Measurements from ENCODE around the gene KRT6B.

Gene KRT6B

DNA sequence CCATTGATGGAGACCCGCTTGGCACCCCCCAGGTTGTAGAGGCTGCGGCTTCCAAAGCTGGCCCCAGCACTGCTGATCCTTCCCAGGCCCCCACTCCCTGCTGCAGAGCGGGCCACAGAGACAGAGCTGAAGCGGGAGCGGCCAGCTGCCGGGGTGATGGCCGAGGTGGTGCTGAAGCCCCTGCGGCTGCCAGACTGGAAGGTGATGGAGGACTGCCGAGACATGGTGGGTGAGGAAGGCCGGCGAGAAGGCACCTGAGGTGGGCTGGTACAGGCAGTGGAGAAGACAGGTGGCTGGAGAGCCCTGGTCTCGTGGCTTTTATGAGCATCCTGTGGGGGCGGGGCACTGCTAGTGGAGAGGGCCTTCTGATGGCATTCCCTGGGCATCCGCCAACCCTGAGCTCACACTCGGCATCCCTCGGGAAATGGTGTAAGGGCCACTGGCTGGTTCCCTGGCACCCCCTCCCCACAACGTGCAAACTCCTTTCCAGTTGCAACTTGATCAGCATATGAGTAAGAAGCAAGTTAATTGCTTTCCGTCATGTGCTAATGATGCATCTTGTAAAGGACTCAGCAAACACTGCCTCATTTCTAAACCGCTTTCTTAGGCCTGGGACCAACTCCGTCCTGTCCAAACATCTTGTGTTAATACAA is 17.7 kb downstream of the KRT6B start, which contains the start of gene KRT75:
KRT75 (minus strand) TSS at position 291 of the 653 bp plus-strand sequence; CDS start at position 224, 67 bp downstream.
- H3K4me2 ChIP-seq = no peak within 1 kb of the TSS
- H4K20me1 ChIP-seq = no peaks in the 10 kb centered on the region
- H3K4me3 ChIP-seq = no peak within 1 kb of the TSS
- 0 out of 20 replicates have a peak, but pooled peaks cover 0 to 4% (median 0%) of the 10 kb centered on the region in 10 experiments for H3K4me1 ChIP-seq
- H3K9ac ChIP-seq = no peak within 1 kb of the TSS
- H3K36me3 ChIP-seq = no peaks in the 10 kb centered on the region
- H3K27ac ChIP-seq = no peak within 1 kb of the TSS
- H3K27me3 ChIP-seq = no peaks in the 10 kb centered on the region
- TF ChIP-seq Cebpa-rat (IDR thresholded peaks at IDR 0.05) = no peak
- no peaks in the 10 kb centered on the region for H3K9me3 ChIP-seq (replicated peaks in 1 of 11)

DNA sequence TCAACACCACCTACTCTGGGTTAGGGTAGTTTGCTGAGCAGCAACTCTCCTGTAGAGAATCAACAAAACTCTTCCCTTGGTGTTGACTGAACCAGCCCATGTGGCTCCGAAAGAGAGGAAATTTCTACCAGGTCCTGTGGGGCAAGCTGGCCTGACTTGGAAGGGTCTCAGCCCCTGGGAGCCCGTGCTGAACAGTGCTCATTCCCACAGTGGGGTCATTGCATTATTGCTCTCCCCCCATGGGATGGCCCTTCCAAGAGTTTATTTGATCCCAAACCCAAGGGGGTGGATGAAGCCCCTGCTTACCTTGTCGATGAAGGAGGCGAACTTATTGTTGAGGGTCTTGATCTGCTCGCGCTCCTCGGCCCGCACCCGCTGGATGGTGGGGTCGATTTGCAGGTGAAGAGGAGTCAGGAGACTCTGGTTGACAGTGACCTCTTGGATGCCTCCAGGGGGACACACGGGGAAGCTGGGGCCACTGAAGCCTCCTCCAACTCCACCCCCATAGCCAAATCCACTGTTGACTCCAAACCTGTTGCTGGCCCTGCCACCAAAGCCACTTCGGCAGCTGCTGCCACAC is 18.4 kb downstream of the KRT6B start:
- H4K20me1 ChIP-seq = no peaks in the 10 kb centered on the region
- H3K4me1 ChIP-seq = 0 out of 20 replicates have a peak, but pooled peaks cover 0 to 4% (median 0%) of the 10 kb centered on the region in 10 experiments
- H3K4me2 ChIP-seq = no peak overlapping the region
- H3K27me3 ChIP-seq = no peaks in the 10 kb centered on the region
- H3K27ac ChIP-seq = no peak overlapping the region
- no peaks in the 10 kb centered on the region for H3K36me3 ChIP-seq
- no peak overlapping the region for H3K9ac ChIP-seq
- no peaks in the 10 kb centered on the region for H3K9me3 ChIP-seq (replicated peaks in 1 of 11)
- no peak for TF ChIP-seq Cebpa-rat (IDR thresholded peaks at IDR 0.05)
- no peak overlapping the region for H3K4me3 ChIP-seq

DNA sequence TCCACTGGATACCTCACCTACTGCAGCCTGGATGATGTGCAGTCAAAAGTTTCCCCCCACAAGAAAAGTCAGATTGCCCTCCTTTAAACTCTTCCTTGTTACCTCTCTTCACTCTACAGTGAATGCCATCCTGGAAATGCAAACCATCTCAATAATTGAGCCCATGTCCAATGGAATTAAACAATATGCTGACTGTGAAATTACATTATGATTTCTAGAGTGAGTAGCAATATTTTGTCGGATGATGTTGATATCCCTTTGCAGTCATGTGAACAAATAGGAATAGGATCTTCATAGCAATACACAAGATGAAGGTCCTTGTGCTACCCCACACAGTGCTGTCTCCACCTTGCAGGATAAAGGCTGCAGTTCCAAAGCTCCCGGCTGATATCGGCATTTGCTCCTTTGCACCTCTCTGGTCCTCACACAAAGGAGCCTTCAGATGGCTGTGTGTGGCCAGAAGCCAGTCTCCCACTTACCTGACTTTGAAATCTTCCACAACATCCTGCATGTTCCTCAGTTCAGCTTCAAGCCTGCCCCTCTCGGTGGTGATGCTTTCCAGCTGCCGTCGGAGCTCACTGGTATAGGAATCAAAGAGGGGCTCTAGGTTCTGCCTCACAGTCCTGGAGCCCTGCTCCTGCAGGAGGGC is 19.3 kb downstream of the KRT6B start:
- H3K4me2 ChIP-seq = no peak overlapping the region
- no peak overlapping the region for H3K4me3 ChIP-seq
- H3K9me3 ChIP-seq (replicated peaks in 1 of 11) = no peaks in the 10 kb centered on the region
- 0 out of 20 replicates have a peak, but pooled peaks cover 0 to 4% (median 0%) of the 10 kb centered on the region in 10 experiments for H3K4me1 ChIP-seq
- H3K27me3 ChIP-seq = no peaks in the 10 kb centered on the region
- H4K20me1 ChIP-seq = no peaks in the 10 kb centered on the region
- no peaks in the 10 kb centered on the region for H3K36me3 ChIP-seq
- no peak for TF ChIP-seq Cebpa-rat (IDR thresholded peaks at IDR 0.05)
- no peak overlapping the region for H3K27ac ChIP-seq
- no peak overlapping the region for H3K9ac ChIP-seq

DNA sequence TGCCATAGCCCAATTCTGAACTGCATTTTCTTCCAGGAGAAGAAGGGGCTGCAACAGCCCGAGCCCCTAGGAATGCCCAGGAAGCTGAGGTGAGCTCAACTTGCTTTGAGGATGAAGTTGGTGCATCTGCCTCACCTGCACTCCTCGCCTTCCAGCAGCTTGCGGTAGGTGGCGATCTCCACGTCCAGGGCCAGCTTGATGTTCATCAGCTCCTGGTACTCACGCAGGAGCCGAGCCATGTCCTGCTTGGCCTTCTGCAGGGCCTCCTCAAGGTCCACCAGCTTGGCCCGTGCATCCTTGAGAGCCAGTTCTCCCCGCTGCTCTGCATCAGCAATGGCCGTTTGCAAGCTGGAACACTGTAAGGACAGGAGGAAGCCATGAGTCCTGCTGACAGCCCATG is 23.8 kb downstream of the KRT6B start:
- no peak overlapping the region for H3K4me2 ChIP-seq
- H3K27ac ChIP-seq = no peak overlapping the region
- no peaks in the 10 kb centered on the region for H3K4me1 ChIP-seq
- H3K4me3 ChIP-seq = no peak overlapping the region
- no peaks in the 10 kb centered on the region for H4K20me1 ChIP-seq
- H3K36me3 ChIP-seq = no peaks in the 10 kb centered on the region
- no peaks in the 10 kb centered on the region for H3K27me3 ChIP-seq
- H3K9ac ChIP-seq = no peak overlapping the region
- TF ChIP-seq Cebpa-rat (IDR thresholded peaks at IDR 0.05) = no peak
- H3K9me3 ChIP-seq (replicated peaks in 1 of 11) = no peaks in the 10 kb centered on the region

DNA sequence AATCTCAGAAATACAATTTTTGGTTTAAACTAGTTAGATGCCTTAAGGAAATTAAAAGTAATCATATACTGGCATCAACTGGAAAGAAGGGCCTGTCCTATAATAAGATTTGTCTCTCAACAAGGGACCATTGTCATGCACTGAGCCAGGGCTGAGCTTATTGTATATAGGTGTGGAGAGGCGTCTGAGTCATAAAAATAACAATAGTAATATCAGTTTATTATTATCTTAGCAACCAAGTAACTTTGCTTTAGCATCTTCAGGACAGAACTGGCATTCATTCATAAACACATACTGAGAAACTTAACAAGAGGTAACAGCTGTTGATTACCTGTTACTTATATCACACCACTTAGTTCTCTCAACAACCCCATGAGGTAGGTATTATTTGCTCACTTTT is 24.9 kb downstream of the KRT6B start:
- Histone ChIP-seq H3K9me3 (replicated peaks in 1 of 11) (no peaks in the 10 kb centered on the region), H3K4me2 (no peak overlapping the region), H3K27me3 (no peaks in the 10 kb centered on the region), H4K20me1 (no peaks in the 10 kb centered on the region), H3K27ac (no peak overlapping the region), H3K9ac (no peak overlapping the region), H3K4me1 (no peaks in the 10 kb centered on the region), H3K36me3 (no peaks in the 10 kb centered on the region), H3K4me3 (no peak overlapping the region)
- no peak for TF ChIP-seq Cebpa-rat (IDR thresholded peaks at IDR 0.05)

DNA sequence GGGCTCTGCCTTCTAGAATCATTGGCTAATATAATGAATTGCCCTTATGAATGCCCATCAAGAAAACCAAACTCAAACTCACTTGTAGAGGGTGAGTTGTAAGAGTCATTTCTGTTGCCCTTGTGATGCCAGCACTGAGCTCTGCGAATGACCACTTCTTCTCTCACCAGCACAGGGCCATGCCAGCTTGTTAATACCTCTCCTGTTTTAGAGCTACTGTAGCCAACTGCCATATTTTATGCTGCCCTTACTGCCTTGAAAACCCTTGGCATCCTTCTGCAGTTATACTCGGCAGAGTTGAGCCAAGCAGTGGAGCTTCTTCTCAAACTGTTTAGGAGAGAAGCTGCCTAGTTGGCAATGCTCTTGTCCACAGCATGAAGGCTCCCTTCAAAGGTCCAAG is 25.9 kb downstream of the KRT6B start:
- Histone ChIP-seq H3K27me3 (no peaks in the 10 kb centered on the region), H3K27ac (no peak overlapping the region), H4K20me1 (no peaks in the 10 kb centered on the region), H3K4me2 (no peak overlapping the region), H3K9me3 (replicated peaks in 1 of 11) (no peaks in the 10 kb centered on the region), H3K4me1 (no peaks in the 10 kb centered on the region), H3K9ac (no peak overlapping the region), H3K4me3 (no peak overlapping the region), H3K36me3 (no peaks in the 10 kb centered on the region)
- no peak for TF ChIP-seq Cebpa-rat (IDR thresholded peaks at IDR 0.05)

DNA sequence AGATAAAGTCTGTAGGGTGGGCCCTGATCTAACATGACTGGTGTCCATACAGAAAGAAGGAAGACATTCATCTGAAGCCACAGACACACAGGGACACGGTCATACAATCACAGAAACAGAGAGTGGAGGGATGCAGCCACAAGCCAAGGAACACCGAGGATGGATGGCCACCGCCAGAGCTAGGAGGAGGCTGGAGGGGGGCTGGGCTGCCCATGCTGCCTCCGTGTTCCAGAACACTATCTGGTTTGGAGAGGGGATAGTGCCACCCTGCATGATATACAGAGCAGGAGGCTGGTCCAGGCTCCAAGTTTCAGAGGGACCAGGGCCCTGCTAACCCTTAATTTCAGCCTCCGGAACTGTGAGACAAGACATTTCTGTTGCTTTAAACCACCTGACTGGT is 26.5 kb downstream of the KRT6B start:
- H3K9ac ChIP-seq = no peak overlapping the region
- no peaks in the 10 kb centered on the region for H3K36me3 ChIP-seq
- no peaks in the 10 kb centered on the region for H4K20me1 ChIP-seq
- H3K9me3 ChIP-seq (replicated peaks in 1 of 11) = no peaks in the 10 kb centered on the region
- no peak overlapping the region for H3K4me3 ChIP-seq
- no peak for TF ChIP-seq Cebpa-rat (IDR thresholded peaks at IDR 0.05)
- no peaks in the 10 kb centered on the region for H3K4me1 ChIP-seq
- no peak overlapping the region for H3K27ac ChIP-seq
- no peak overlapping the region for H3K4me2 ChIP-seq
- H3K27me3 ChIP-seq = no peaks in the 10 kb centered on the region

DNA sequence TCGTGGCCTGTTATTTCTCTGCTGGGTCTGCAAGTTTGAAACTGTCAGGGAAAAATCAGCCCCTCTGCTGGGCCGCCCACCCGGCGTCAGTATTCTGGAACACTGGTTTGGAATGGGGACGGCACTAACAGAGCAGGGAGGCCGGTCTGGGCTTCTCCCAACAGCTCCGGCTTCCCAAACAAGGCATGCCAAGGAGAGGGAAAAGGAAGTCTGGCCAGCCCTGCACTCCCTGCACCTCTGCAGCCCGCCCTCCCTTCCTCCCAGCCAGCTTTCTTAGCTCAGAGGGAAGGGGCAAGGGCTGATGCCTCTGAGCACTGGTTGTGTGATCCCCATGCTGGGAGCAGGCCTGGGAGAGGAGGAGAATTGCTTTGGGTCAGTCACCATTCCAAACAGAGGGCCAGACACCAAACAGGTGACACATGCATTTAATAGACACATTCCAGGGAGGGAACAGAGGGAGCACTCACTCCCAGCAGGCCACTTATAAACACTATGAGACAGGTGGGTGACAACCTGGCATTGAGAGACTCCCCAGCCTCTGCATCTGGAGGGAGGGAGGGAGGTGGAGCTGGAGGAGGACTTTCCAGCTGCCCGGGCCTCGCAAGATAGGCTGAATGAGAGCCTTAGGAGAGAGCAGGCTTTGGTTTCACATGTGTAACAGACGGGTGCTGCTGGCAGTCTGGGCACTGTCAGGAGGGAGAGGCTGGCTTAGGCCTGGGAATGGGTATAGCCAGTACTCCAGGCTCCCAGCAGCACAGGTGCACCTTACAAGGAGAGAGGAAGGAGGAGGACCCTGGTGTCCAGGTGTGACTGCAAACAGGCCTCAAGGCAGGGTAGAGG is 28.1 kb downstream of the KRT6B start:
- no peak for TF ChIP-seq Cebpa-rat (IDR thresholded peaks at IDR 0.05)
- H3K9ac ChIP-seq = no peak overlapping the region
- no peak overlapping the region for H3K4me3 ChIP-seq
- H4K20me1 ChIP-seq = no peaks in the 10 kb centered on the region
- no peak overlapping the region for H3K4me2 ChIP-seq
- H3K27me3 ChIP-seq = no peaks in the 10 kb centered on the region
- H3K27ac ChIP-seq = no peak overlapping the region
- no peaks in the 10 kb centered on the region for H3K9me3 ChIP-seq (replicated peaks in 1 of 11)
- H3K36me3 ChIP-seq = no peaks in the 10 kb centered on the region
- H3K4me1 ChIP-seq = peaks cover 0 to 10% (median 3%) of the 10 kb centered on the region in 10 experiments; a peak in 6 of 20 replicates

DNA sequence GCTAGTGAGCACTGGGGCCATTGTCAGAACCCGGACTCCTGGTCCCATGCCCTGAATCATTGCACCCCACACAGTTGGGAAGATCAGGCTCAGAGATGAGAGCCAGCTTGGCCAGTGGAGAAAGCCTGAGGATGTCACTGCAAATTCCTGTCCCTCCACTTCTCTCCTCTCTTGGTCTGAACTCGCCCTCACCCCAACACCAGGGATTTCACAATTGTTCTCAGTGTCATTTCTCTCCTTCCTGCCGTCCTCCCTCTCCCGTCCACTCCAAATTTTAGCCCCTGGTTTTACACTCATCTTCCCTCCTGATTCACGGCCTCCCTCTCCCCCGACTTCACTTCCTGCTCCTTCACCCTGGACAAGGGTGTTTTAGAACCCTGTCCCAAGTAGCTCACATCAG is 28.9 kb downstream of the KRT6B start:
- Histone ChIP-seq H3K9me3 (replicated peaks in 1 of 11) (no peaks in the 10 kb centered on the region), H3K4me3 (no peak overlapping the region), H3K36me3 (no peaks in the 10 kb centered on the region), H3K27me3 (no peaks in the 10 kb centered on the region), H3K9ac (no peak overlapping the region), H3K27ac (no peak overlapping the region), H3K4me1 (peaks cover 0 to 10% (median 3%) of the 10 kb centered on the region in 10 experiments; a peak in 6 of 20 replicates), H4K20me1 (no peaks in the 10 kb centered on the region), H3K4me2 (no peak overlapping the region)
- TF ChIP-seq Cebpa-rat (IDR thresholded peaks at IDR 0.05) = no peak
